ENCODE data around the gene GPR150.

The GPR150 gene

DNA sequence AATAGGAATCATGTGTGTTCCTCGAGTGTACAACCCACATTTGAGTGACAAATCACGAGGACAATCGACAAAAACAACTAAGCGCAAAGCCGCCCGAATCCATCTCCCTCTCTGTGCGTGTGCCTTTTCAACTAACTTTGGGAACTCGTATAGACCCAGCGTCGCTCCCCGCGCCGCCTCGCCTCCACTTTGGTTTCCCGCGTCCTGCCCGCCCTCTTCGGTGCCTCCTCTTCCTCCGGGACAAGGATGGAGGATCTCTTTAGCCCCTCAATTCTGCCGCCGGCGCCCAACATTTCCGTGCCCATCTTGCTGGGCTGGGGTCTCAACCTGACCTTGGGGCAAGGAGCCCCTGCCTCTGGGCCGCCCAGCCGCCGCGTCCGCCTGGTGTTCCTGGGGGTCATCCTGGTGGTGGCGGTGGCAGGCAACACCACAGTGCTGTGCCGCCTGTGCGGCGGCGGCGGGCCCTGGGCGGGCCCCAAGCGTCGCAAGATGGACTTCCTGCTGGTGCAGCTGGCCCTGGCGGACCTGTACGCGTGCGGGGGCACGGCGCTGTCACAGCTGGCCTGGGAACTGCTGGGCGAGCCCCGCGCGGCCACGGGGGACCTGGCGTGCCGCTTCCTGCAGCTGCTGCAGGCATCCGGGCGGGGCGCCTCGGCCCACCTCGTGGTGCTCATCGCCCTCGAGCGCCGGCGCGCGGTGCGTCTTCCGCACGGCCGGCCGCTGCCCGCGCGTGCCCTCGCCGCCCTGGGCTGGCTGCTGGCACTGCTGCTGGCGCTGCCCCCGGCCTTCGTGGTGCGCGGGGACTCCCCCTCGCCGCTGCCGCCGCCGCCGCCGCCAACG, at the start of gene GPR150:
TSS of gene GPR150 (plus strand) at position 58 of the 840 bp plus-strand sequence. CDS start at position 247, 189 bp downstream.
- Histone ChIP-seq H3K4me3 (peak within 1 kb of the TSS; percentile 57 to 66), H3K9me3 (no peaks in the 10 kb centered on the region), H3K27me3 (no peaks in the 10 kb centered on the region), H3K4me1 (peaks cover 0 to 19% (median 14%) of the 10 kb centered on the region in 4 donors), H3K36me3 (no peaks in the 10 kb centered on the region), H3K27ac (peak within 1 kb of the TSS; percentile 29 to 51)
- DNase-seq, result peak in 1 of 2 donors; percentile 76
- TF ChIP-seq, protein P1, sequence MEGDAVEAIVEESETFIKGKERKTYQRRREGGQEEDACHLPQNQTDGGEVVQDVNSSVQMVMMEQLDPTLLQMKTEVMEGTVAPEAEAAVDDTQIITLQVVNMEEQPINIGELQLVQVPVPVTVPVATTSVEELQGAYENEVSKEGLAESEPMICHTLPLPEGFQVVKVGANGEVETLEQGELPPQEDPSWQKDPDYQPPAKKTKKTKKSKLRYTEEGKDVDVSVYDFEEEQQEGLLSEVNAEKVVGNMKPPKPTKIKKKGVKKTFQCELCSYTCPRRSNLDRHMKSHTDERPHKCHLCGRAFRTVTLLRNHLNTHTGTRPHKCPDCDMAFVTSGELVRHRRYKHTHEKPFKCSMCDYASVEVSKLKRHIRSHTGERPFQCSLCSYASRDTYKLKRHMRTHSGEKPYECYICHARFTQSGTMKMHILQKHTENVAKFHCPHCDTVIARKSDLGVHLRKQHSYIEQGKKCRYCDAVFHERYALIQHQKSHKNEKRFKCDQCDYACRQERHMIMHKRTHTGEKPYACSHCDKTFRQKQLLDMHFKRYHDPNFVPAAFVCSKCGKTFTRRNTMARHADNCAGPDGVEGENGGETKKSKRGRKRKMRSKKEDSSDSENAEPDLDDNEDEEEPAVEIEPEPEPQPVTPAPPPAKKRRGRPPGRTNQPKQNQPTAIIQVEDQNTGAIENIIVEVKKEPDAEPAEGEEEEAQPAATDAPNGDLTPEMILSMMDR (IDR thresholded peaks at IDR 0.05), result peak in 1 of 2 experiments; percentile 12
- intact Hi-C loops (cut with DNase I; ENCODE audit: low total_unique reads), result no loop called here

DNA sequence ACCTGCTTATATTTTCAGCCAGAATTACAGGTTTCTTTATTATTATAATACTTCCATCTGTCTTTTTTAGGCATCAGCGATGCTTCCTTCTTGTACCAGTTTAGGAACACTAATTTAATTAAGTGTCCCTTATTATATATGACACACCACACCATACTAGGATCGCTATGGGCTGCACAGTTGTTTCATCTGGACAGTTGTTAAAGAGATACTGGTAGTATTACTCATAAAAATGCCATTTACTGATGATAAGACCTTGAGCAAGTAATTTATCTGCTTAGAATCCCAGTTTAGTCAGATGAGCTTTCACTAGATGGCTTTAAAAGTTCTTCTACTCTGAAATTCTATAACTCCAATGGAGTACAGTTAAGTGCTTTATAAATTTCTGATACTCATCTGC, 47.9 kb upstream of the GPR150 start:
- H3K36me3 ChIP-seq, result peaks cover 0 to 19% (median 13%) of the 10 kb centered on the region in 3 donors
- no peak overlapping the region for H3K4me3 ChIP-seq
- intact Hi-C loops (cut with DNase I; ENCODE audit: low total_unique reads), result no loop called here
- no peak overlapping the region for H3K27ac ChIP-seq
- H3K9me3 ChIP-seq, result peaks cover 0 to 4% (median 0%) of the 10 kb centered on the region in 3 donors
- no peak for DNase-seq
- no peaks in the 10 kb centered on the region for H3K27me3 ChIP-seq
- TF ChIP-seq, protein P1 (IDR thresholded peaks at IDR 0.05), result no peak
- H3K4me1 ChIP-seq, result no peaks in the 10 kb centered on the region

DNA sequence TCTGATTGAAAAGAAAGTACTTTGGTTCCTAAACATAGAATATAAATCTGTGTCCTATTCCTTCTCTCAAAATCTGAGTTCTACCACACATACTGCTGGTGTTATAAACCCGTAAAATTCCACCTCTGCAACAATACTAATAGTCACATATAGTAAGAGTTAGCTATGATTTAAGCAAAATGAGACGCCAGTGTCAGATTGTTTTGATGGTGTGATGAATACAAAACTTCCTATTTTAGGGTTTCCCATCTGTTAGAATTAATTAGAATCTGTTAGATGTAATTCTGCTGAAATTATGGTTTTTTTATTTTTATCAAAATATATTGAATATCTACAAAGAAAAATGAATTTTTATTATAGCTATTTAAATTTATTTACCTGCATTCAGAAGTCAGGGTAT, 38.3 kb upstream of the GPR150 start:
- Histone ChIP-seq H3K9me3 (no peaks in the 10 kb centered on the region), H3K27ac (no peak overlapping the region), H3K27me3 (no peaks in the 10 kb centered on the region), H3K4me1 (no peaks in the 10 kb centered on the region), H3K36me3 (peaks cover 0 to 7% (median 0%) of the 10 kb centered on the region in 3 donors), H3K4me3 (no peak overlapping the region)
- TF ChIP-seq, protein P1 (IDR thresholded peaks at IDR 0.05), result no peak
- no peak for DNase-seq
- intact Hi-C loops (cut with DNase I; ENCODE audit: low total_unique reads), result no loop called here

DNA sequence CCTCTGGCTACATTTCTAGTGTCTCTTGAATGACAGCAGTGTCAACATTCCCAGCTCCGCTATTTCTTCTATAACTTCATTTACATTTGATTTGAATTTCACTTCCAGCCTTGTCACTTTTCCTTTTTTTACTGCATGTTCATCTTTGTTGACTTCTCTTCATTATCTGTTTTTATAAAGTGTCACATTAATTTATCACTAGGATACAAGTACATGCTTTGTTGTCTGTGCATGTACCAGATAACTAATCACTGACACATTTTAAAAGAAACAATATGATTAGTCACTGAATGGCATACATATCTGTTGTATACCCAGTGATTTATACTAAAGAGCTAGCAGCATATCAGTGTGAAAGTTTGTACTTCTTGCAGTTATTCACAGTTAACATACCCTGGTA, 35.9 kb upstream of the GPR150 start:
- DNase-seq, result no peak
- intact Hi-C loops (cut with DNase I; ENCODE audit: low total_unique reads), result no loop called here
- H3K4me3 ChIP-seq, result no peak overlapping the region
- H3K27ac ChIP-seq, result no peak overlapping the region
- H3K36me3 ChIP-seq, result peaks cover 0 to 7% (median 0%) of the 10 kb centered on the region in 3 donors
- no peaks in the 10 kb centered on the region for H3K27me3 ChIP-seq
- TF ChIP-seq, protein P1 (IDR thresholded peaks at IDR 0.05), result no peak
- no peaks in the 10 kb centered on the region for H3K9me3 ChIP-seq
- no peaks in the 10 kb centered on the region for H3K4me1 ChIP-seq

DNA sequence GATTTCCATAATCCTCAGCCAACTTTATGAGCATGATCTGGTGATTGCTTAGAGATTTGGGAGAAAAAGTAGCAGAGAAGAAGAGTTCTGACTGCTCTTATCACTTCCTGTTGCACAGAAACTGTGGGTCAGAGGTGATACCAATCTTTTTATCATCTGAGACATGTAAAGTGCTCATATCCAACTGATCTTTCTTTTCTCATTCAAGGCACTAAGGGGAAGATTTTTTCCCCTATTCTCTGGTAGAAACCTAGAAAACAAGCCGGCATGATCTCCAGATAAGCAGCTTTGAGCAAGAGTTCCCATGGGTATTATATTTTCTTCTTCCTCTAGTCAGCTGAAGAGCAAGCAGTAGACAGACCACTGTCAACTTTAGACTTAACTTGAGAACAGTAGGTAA, 29.0 kb upstream of the GPR150 start:
- DNase-seq, result no peak
- H3K9me3 ChIP-seq, result no peaks in the 10 kb centered on the region
- peaks cover 0 to 5% (median 0%) of the 10 kb centered on the region in 3 donors for H3K36me3 ChIP-seq
- H3K27ac ChIP-seq, result no peak overlapping the region
- no peaks in the 10 kb centered on the region for H3K4me1 ChIP-seq
- no peaks in the 10 kb centered on the region for H3K27me3 ChIP-seq
- H3K4me3 ChIP-seq, result no peak overlapping the region
- TF ChIP-seq, protein P1 (IDR thresholded peaks at IDR 0.05), result no peak
- intact Hi-C loops (cut with DNase I; ENCODE audit: low total_unique reads), result no loop called here
